NCI-H187 treated with DMSO at 0.1 percent for 48 hours (cell line): ENCODE measurements around the gene ARHGEF28.

ENCODE experiments used
- DNase-seq: peaks from one replicate; lab custom pipeline; 2025; lab: John Stamatoyannopoulos, UW

The ARHGEF28 gene

GRCh38 chr5:73623901-73624404 lies 2.0 kb upstream of the ARHGEF28 start:
- DNase-seq: no peak

- no peak for DNase-seq
Measured at GRCh38 chr5:73624888-73625287, 1.1 kb upstream of the ARHGEF28 start.

- no peak for DNase-seq
Measured at GRCh38 chr5:73625372-73625943, 538 bp upstream of the ARHGEF28 start.

DNA sequence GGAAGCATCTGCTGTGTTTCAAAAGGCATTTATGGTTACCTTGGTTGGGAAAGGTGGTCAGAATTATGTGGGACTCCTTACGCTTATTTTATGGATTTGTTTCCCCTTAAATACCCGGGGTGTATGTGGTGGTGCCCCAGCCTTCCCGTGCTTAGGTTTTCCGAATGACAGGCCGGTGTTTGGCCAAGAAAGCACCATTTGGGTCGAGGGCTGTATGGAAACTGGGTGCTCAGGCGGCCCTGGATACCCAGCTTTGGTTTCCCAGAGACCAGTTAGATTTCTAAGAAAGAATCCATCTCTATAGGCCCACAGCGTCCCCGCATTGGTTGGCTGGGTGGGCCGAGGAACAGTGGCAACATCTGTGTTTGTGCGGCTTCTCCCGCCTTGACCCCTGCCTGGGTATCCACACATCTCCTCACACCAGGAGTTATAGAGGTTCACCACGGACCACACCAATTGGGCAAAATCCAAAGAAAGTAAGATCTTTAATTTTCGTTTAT lies 868 bp downstream of the ARHGEF28 start:
- no peak for DNase-seq

DNA sequence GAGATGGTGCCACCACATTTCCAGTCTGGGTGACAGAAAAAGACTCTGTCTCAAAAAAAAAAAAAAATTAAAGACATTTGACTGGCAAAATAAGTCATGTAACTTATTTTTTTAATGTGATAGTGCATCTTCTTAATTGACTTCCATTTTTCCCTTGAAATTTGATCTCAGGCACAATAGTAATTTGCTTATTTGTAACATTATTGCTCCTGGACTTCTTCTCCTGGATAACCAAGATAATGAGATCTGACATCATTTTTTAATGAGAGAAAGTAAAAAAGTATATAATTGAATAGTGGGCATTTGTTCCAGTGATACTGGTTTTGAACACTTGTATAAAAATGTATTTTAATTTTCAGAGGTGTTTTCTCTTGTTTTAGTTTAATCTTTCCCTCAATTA lies 3.5 kb downstream of the ARHGEF28 start:
- DNase-seq: no peak

DNA sequence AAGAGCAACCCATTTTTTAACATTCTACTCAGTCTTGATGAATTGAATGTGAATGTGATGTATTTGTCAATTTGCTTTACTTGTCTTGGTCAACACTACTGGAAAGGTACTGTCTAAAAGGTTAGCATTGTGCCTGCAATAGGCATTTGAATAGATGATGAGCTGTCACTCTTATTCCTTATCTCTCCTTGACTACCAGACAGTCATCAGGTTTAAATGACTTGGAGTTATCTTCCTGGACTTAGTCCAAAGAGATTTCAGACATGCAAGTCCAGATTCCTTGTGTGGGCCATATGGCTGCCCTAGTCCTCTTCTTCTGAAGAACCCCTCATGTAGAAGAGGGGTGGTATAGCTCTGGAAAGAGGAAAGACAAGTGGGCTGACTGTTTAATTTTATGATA lies 4.8 kb downstream of the ARHGEF28 start:
- no peak for DNase-seq

DNA sequence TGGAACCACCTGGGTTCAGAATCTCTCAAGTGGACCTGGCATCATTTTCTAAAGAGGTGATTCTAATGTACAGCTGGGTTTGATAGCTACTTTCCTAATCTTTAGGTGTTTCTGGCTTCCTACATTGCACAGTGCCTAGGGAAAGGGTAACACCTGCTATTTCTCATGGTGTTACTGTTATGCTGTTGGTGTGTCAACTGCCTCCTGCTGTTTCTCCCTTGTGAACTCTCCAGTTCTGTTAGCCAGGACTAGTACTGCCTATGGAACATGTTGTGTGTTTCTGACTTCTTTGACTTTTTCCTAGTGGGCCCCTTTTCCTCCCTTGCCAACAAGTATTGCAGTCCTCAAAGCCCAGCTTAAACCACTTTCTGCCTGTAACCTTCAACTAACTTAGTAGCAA lies 5.5 kb downstream of the ARHGEF28 start:
- DNase-seq: no peak

GRCh38 chr5:73633060-73633459 lies 7.1 kb downstream of the ARHGEF28 start:
- DNase-seq: no peak

DNA sequence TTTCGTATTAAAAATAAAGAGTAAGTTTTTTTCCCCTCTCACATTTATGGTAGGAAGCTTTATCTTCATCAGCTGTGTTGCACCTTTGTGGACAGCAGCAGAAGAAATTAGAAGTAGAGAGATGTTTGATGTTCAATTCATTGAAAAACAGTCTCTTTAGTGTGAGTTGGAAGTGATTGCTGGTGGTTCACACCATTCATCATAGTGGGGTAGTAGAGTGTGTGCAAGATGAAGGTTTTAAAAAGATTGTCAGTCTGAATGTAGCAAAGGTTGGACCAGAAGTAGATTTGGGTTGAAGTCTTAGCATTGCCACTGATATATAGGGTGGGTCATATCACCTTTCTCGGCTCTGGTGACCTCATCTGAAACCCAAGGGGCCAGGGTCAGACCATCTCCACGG lies 10.4 kb downstream of the ARHGEF28 start:
- DNase-seq: no peak

DNA sequence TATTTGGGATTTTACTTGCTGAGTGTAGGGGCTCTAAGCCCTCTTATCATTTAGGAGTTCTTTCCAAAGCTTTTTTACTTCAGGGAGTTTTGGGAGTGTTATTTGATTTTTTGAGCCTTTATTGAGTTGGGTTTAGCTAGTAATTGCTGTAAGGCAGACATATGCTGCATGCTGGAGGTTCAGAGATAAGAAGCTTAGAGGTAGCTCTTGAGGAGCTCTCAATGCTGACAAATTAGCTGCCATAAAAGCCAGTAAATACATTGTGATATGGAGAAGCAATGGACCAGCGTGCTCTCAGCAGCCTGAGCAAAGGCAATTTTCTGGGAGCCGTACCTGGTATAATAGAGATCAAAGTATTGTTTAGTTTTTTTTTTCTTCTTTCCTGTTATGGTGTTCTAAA lies 11.6 kb downstream of the ARHGEF28 start:
- no peak for DNase-seq

DNA sequence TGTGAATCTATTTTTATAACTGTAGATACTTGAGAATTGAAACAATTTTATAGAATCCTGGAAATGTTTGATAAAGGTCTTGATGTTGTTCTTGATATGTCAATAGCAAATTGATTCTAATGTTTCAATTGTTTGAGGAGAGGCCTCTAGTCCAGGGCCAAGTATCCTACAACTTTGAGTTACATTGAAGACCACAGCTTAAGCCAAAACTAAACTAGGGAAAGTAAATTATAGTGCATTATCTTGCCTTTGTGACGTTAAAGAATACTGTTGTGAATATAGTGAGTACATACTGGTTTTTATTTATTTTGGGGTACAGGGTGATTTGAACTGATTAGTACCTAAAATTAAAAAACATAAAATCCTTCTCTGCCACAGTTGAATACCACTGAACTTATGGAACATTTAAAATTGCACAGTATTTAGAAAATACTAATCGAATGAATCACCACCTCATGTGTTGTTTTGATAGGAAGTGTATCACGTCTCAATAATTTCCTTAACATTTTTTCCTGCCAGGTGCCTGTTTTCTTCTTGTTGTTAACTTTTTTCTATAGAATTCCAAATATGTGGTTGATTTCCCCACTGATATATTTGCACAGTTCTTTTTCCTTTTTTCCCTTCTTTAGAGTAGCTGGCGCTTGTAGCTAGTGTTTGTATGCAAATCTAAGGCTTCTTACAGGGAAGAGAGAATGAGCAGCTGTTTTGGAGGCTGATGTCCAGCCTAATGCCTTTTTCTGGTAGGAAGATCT lies 12.5 kb downstream of the ARHGEF28 start:
- no peak for DNase-seq

GRCh38 chr5:73640861-73641320 lies 14.9 kb downstream of the ARHGEF28 start:
- DNase-seq: no peak

GRCh38 chr5:73641811-73642210 lies 15.8 kb downstream of the ARHGEF28 start:
- no peak for DNase-seq

DNA sequence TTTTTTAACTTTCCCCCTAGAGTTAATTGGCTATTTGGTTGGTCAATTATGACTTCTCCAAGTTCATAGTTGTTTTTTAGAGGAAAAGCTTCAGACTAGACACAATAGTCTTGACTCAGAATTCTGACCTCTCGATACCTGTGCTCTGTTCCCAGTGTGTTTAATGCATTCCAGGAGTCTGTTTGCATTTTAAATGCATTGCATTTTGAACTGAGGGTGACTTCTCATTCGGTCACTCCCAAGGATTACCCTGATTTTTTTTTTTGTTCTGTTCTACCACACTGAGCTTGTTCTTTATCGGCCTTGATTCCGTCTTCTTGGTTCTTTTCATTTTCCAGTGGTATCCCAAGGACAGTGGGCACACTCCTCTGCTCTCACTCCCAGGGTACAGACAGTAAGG lies 16.3 kb downstream of the ARHGEF28 start:
- DNase-seq: no peak

GRCh38 chr5:73644385-73644963 lies 18.5 kb downstream of the ARHGEF28 start:
- no peak for DNase-seq

GRCh38 chr5:73647721-73648120 lies 21.7 kb downstream of the ARHGEF28 start:
- DNase-seq: no peak

DNA sequence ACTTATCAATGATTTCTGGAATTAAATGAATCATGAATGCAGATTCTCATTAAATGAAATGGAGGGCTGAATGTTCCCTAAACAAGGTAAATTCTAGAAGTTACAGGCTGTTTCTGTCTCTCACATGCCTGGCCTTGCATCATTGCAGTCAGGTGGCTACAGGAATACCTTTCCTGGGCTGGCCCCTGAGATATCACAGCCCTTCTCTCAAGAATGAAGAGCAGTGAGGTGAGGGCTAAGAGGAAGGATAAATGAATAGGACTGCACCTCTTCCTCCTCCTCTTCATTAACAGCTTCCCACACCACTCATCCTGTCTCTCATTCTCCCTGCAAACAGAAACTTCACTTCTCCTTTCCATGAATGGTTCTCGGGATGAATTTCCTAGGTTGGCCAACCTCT lies 22.5 kb downstream of the ARHGEF28 start:
- no peak for DNase-seq

DNA sequence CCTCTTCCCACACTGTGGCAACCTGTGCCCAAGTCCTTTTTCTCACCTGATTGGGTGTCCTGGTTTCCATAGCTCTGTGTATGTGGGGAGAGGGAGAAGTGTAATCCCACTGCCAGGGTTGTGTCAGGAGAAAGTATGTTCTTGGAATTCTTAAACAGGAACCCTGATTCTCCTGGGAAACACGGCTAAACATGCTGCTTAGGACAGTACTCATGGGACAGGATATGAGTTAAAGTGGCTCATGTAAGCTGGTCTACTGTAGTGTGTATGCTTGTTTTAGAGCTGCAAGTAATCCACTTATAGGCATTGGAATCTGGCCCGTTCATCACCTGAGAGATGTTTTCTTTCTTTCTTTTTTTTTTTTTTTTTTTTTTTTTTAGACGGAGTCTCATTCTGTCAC lies 23.9 kb downstream of the ARHGEF28 start:
- no peak for DNase-seq

DNA sequence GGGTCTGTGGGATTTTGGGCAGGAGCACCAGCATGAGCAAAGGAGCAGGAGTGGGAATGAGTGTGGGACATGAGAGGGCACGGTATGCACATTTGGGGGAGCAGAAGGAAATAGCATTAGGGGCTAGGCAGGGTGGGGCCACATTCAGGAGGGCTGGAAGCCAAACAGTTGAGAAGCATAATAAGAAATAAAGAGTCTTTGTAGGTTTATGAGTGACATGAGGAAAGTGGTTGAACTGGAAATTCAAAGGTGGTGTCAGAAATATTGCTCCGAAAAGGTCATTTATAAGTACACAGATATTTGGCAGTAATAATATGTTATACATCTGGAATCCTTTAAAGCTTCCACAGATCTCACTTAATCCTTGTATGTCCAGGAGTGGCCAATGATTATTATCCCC lies 26.4 kb downstream of the ARHGEF28 start:
- DNase-seq: no peak

- DNase-seq: no peak
Measured at GRCh38 chr5:73654171-73654811, 28.3 kb downstream of the ARHGEF28 start.

DNA sequence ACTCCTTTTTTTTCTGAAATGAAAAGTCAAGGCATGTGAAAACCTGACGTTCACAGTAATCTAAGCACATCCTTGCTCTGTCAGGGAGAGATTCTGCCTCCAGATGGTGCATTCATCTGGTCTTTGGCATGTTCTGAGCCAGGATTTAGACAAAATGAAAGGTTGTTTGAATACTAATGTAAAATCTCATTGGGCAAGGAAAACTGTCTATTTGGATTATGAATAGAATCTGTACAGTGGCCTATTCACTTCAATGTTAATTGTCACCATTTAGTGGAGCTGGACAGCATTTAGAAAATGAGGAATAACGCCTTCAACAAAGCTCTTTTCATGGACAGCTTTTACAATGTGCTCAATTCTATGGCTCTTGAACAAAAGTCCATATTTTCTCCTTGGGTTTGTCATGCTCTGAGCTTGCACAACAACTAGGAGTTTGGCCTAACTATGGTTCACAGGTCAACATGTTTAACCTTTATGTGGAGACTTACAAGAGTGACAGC lies 28.9 kb downstream of the ARHGEF28 start:
- no peak for DNase-seq

DNA sequence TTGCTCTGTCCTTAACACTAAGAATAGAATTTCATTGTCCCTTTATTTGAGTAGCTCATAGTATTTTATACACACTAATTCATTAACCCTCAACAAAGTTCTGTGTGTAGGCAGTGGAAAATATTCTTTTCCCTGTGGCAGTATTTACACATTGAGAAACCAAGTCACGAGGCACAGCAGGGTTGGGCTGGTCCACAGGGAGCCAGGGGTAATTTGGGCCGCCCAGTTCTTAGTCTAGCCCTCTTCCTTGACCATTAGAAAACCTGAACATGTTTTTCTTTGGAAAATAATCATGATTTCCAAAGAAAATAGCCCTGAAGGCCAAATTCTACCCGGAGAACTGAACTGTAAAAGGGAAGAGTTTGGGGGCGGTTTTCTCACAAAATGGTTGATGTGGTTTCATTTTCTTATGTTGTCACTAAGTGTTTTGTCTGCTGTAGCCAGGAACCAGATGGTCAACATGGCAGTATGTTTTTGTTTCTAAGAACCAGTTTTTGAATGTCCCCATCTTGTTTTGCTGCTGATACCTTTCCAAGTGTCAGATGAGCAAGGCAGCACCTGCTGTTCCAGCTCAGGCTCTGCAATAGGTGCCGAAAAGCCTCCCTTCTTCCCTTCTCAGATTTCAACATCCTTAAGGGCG lies 29.6 kb downstream of the ARHGEF28 start:
- DNase-seq: no peak
